Pancreas (tissue), 10 donors: ENCODE results near the gene ZC3H13. TPM values are rescaled to one million over a fixed set of nuclear protein-coding genes. Genes with fewer than 3 reads are reported as not detected.

Experiments used
- ATAC-seq, 4 donors: fragments of 200-7000 bp; cut with Tn5 transposase; one replicate each; pipeline versions ENCODE4 v1.8.0 to v1.9.1; 2020; ENCODE audit warnings: mild to moderate bottlenecking in 4 of 4, moderate library complexity in 4 of 4
- DNase-seq, 6 donors: peaks; one replicate each; pipeline ENCODE4 v3.0.0-alpha.2; 2020
- FAIRE-seq: peaks from 2 replicates; lab custom pipeline; 2012; peaks lifted over from hg19 to GRCh38; lab: Jason Lieb, UNC
- H3K27ac ChIP-seq, 4 donors: fragments of 200-600 bp; sonication (generic); 1 replicate in 3 of 4; 2 replicates in 1 of 4; pipeline versions ENCODE4 v1.5.0 to v1.8.0; 2020
- H3K27me3 ChIP-seq, 4 donors: fragments of 200-600 bp; one replicate each; pipeline ENCODE4 v1.8.0; 2021
- H3K36me3 ChIP-seq, 3 donors: fragments of 200-600 bp; sonication (generic) in 1 of 3; one replicate each; pipeline versions ENCODE4 v1.5.0 to v1.8.0; 2020 to 2021
- H3K4me1 ChIP-seq, 3 donors: fragments of 200-600 bp; one replicate each; pipeline ENCODE4 v1.8.0; 2021
- H3K4me3 ChIP-seq, 4 donors: fragments of 200-600 bp; sonication (generic) in 2 of 4; one replicate each; pipeline versions ENCODE4 v1.5.0 to v1.8.0; 2020 to 2021
- H3K9me3 ChIP-seq, 4 donors: fragments of 200-600 bp; one replicate each; pipeline ENCODE4 v1.8.0; 2021
- WGBS, 2 donors: extraction: QIAGEN DNeasy Blood & Tissue Kit; methylation state at CpG; one replicate each; pipeline ENCODE4 v1.1.7; 2013; 5-methylcytosine and 5-hydroxymethylcytosine counted together
- intact Hi-C, 3 donors: fragments of 100-400 bp; cut with DNase I; formaldehyde crosslinking; loops; one replicate each; pipeline versions ENCODE4 v1.11.1 to v1.14.2; 2022
- polyA plus RNA-seq, 2 donors: library from polyadenylated mRNA; stranded (reverse); fragments of 200-250 nt; gene quantifications; one replicate each; pipeline ENCODE4 v1.2.3, GENCODE V29; 2013
- total RNA-seq, 6 donors: library from RNA; stranded (reverse); fragmentation: NEBNext Ultra II Directional in 4 of 6; extraction: Animal tissue kit (Norgen Biotek cat#: 25700) in 4 of 6; gene quantifications; one replicate each; pipeline versions ENCODE4 v1.2.1 to v1.2.4, GENCODE V29; 2021 to 2023
- TF ChIP-seq, protein P1 (sequence below), 4 donors: fragments of 200-600 bp; sonication (generic) in 3 of 4; IDR thresholded peaks; one replicate each; pipeline versions ENCODE4 v1.5.0 to v1.8.0; 2021; ENCODE audit warnings: antibody characterized with exemption in 4 of 4
- donor health status: healthy with polysubstance abuse.
- donor health status: DM: no; HTN: no; CAD: no; lungs with moderate emphysema.
- donor health status: DM: no; HTN: no; CAD: no.
- donor health status: control.
- donor health status: control.
- donor health status: Bipolar disorder and iron deficiency.
- donor health status: DM: yes; HTN: yes; CAD: no.
- donor health status: DM: no; HTN: no; CAD: no.
- donor health status: DM: no; HTN: no; CAD: no.
- donor health status: DM: yes; HTN: yes; CAD: no.

ZC3H13 gene
- total and polyA plus RNA-seq, 8 donors: 7.6 to 24.1 (median 14.0) TPM

- TF ChIP-seq, protein P1, sequence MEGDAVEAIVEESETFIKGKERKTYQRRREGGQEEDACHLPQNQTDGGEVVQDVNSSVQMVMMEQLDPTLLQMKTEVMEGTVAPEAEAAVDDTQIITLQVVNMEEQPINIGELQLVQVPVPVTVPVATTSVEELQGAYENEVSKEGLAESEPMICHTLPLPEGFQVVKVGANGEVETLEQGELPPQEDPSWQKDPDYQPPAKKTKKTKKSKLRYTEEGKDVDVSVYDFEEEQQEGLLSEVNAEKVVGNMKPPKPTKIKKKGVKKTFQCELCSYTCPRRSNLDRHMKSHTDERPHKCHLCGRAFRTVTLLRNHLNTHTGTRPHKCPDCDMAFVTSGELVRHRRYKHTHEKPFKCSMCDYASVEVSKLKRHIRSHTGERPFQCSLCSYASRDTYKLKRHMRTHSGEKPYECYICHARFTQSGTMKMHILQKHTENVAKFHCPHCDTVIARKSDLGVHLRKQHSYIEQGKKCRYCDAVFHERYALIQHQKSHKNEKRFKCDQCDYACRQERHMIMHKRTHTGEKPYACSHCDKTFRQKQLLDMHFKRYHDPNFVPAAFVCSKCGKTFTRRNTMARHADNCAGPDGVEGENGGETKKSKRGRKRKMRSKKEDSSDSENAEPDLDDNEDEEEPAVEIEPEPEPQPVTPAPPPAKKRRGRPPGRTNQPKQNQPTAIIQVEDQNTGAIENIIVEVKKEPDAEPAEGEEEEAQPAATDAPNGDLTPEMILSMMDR (IDR thresholded peaks at IDR 0.05): no peak
- FAIRE-seq (no peak), DNase-seq (no peak), ATAC-seq (no peak)
- no peak overlapping the region for H3K27ac ChIP-seq
- H3K4me3 ChIP-seq: no peak overlapping the region
- H3K9me3 ChIP-seq: no peaks in the 10 kb centered on the region
- no peaks in the 10 kb centered on the region for H3K27me3 ChIP-seq
- peaks cover 0 to 7% (median 0%) of the 10 kb centered on the region in 3 donors for H3K4me1 ChIP-seq
- H3K36me3 ChIP-seq: no peaks in the 10 kb centered on the region
- intact Hi-C loops: no loop called here
- 66 to 70% methylated on average over 5 of the region's 5 CpGs for WGBS, 2 donors
These were observed 4.9 kb upstream of the ZC3H13 start for GRCh38 chr13:46057256-46058015.

GRCh38 chr13:46053162-46054012, 841 bp upstream of the ZC3H13 start:
- no peak for ATAC-seq
- Histone ChIP-seq H3K9me3 (no peaks in the 10 kb centered on the region), H3K4me3 (peak overlapping the region; percentile 62 to 89 (median 66)), H3K27ac (peak overlapping the region in 2 of 4 donors; percentile 82 to 90), H3K36me3 (no peaks in the 10 kb centered on the region), H3K4me1 (peaks cover 8 to 22% (median 16%) of the 10 kb centered on the region in 3 donors), H3K27me3 (no peaks in the 10 kb centered on the region)
- DNase-seq: no peak
- intact Hi-C loops: no loop called here
- TF ChIP-seq, protein P1 (IDR thresholded peaks at IDR 0.05): no peak
- WGBS, 2 donors: 17 to 18% methylated on average over 18 of the region's 18 CpGs
- FAIRE-seq: no peak

GRCh38 chr13:46051968-46052318, 603 bp downstream of the ZC3H13 start:
- Histone ChIP-seq H3K27me3 (no peaks in the 10 kb centered on the region), H3K4me3 (peak overlapping the region; percentile 62 to 89 (median 66)), H3K36me3 (no peaks in the 10 kb centered on the region), H3K27ac (peak overlapping the region; percentile 71 to 90 (median 83)), H3K9me3 (no peaks in the 10 kb centered on the region), H3K4me1 (peaks cover 8 to 22% (median 16%) of the 10 kb centered on the region in 3 donors)
- intact Hi-C loops: no loop called here
- DNase-seq: no peak
- TF ChIP-seq, protein P1 (IDR thresholded peaks at IDR 0.05): no peak
- no peak for FAIRE-seq
- ATAC-seq: peak; percentile 6 to 36 (median 22)
- WGBS, 2 donors: 0 to 1% methylated on average over 7 of the region's 7 CpGs

- TF ChIP-seq, protein P1 (IDR thresholded peaks at IDR 0.05): no peak
- Histone ChIP-seq H3K27ac (no peak overlapping the region), H3K4me1 (peaks cover 8 to 23% (median 16%) of the 10 kb centered on the region in 3 donors), H3K9me3 (no peaks in the 10 kb centered on the region), H3K36me3 (no peaks in the 10 kb centered on the region), H3K27me3 (no peaks in the 10 kb centered on the region), H3K4me3 (peak overlapping the region in 1 of 4 donors; percentile 66)
- intact Hi-C loops: no loop called here
- ATAC-seq (no peak), DNase-seq (no peak), FAIRE-seq (no peak)
These were observed 1.8 kb downstream of the ZC3H13 start for GRCh38 chr13:46050771-46051170.
